Dedifferentiated amniotic fluid mesenchymal stem cell (primary cell): ENCODE measurements around the gene SEZ6.

Source experiments
- DNase-seq: peaks from one replicate; pipeline ENCODE4 v3.0.0-alpha.2; 2016; ENCODE audit errors: extremely low spot score

Gene SEZ6

GRCh38 chr17:28953444-28954118 lies 52.3 kb downstream of the SEZ6 start:
- no peak for DNase-seq

DNA sequence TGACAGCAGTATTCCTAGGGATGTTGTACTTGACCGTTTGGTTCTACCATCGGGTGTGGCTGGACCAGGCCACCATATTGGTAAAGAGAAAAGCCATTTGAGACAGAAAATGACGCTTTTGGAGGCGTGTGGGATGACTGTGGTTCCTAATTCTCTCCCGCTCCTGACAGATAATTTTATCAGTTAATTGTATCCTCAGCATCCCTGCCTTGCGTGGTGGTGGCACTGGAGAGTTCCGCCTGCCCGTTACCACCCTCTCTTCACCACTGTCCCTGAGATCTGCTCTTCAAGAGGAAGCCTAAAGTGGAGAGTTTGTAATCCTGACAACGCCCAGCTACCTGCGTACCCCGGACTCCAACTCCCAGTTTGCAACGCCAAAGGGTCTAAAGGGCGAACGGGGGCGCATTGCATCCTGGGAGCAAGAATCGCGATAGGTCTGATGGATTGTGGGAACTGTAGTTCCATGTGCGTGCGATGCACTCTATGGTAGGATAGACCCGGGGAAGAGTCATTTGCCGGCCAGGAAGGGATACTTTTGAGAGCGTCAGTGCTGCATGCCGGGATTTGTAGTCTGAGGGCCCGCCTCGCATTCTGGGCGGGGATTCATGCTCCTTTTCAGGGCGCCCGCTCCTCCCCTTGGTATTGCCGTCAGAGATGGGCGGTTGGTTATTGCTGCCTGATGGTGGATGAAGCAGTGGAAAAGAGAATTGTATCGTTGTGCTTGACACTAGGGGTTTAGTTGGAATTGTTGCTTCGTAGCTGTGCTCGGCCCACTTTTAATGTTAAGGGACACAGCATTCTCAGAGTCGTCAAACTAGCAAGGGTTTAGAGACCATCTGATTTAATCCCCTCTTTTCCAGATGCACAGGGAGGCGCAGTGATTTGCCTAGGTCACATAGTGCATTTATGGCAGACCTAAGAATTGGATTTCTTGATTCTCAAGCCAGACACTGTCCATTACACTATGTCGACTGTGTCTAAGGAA lies 53.5 kb downstream of the SEZ6 start:
- DNase-seq, result peak; percentile 99

DNA sequence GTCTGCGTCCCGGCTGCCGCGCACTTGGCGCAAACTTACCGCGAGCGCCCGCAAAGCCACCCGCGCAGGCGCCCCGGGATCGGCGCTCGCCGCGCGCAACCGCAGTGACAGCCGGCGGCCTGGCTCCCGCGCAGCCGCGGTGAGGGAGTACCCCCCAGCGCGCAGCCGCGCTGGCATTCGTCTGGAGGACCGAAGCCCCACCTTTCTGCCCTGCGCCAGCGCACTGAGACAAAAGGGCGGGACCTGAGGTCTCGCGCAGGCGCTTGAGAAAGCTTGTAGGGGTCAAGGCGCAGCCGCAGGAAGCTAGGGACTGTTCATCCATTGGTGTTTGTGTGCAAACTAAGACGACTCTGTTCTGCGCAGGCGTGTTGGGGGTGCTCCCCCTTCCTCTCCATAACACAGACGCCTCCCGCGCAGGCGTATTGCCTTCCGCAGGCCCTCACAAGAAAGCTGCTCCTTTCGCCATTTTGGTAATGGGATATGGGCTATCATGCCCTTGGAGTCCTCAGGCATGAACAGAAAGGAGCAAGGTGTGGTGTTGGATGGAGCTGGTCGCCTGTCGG lies 54.3 kb downstream of the SEZ6 start, which contains the start of gene PHF12:
PHF12 (minus strand) TSS at position 91 of the 563 bp plus-strand sequence. CDS start 558 bp downstream, outside the sequence.
- DNase-seq, result peak; percentile 100

- no peak for DNase-seq
Measured at GRCh38 chr17:28950752-28951427, 54.9 kb downstream of the SEZ6 start.

GRCh38 chr17:28950017-28950751 lies 55.6 kb downstream of the SEZ6 start:
- no peak for DNase-seq

GRCh38 chr17:28949185-28950016 lies 56.4 kb downstream of the SEZ6 start:
- peak; percentile 43 for DNase-seq

DNA sequence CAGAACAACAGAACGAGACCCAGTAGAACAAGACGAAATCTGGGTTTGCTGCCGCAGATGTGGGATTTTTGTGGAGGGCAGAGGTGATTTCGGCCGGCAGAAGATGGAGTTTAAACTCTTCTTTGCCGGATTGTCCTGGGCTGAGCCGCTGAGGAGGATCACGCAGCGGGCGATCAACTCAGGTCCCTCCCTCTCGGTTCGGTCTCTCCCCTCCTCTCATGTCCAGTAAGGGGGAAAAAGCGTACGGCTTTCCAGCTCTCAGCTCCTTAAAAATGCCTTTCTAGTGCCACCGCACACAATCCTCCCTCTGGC lies 57.0 kb downstream of the SEZ6 start:
- no peak for DNase-seq

GRCh38 chr17:28948342-28948741 lies 57.5 kb downstream of the SEZ6 start:
- no peak for DNase-seq

GRCh38 chr17:28947639-28948038 lies 58.2 kb downstream of the SEZ6 start:
- no peak for DNase-seq

- peak; percentile 29 for DNase-seq
Measured at GRCh38 chr17:28946239-28946638, 59.6 kb downstream of the SEZ6 start.

DNA sequence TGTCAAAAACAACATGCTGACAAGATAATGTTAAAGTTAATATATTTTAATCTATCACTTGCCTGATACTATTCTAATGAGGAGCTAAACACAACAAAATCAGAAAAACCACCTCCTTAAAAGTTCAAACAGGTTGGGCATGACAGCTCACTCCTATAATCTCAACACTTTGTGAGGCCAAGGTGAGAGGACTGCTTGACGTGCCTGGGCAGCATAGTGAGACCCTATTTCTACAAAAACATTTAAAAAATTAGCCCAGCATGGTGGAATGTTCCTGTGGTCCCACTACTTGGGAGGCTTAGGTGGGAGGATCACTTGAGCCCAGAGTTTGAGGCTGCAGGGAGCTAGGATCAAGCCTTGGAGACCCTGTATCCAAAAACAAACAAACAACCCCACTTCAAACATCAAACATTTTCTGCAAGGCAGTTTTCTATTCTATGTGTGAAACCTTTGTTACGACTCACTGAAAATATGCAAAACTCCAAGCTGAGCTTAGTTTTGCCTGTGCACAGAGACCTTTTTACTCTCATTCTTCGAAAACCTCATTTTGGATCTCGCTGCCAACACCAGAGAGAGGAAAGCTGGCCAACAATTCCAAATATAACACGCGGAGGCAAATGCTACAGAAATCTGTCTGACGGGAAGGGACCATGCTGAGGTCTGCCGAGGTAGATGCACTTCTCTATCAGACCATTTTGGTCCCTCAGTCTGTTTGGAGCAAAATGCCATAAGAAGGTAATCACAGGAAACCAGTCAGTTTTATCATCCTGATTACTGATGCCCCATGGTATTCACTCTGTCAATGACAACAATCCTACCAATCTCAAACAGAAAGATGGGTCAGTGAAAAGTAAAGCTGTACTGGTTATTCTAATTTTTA lies 60.7 kb downstream of the SEZ6 start:
- no peak for DNase-seq

- DNase-seq, result no peak
Measured at GRCh38 chr17:28944343-28944742, 61.5 kb downstream of the SEZ6 start.

DNA sequence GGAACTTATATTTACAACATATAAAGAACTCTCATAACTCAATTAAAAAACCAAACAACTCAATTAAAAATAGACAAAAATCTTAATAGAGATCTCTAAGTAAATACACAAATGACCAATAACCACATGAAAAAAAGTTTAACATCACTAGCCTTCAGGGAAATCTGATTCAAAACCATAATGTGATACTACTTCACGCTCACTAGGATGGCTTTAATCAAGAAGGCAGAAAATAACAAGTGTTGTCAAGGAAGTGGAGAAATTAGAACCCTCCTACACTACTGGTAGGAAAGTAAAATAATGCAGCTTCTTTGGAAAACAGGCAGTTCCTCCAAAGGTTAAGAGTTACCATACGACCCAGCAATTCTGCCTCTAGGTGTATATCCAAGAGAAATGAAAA lies 62.9 kb downstream of the SEZ6 start:
- no peak for DNase-seq

DNA sequence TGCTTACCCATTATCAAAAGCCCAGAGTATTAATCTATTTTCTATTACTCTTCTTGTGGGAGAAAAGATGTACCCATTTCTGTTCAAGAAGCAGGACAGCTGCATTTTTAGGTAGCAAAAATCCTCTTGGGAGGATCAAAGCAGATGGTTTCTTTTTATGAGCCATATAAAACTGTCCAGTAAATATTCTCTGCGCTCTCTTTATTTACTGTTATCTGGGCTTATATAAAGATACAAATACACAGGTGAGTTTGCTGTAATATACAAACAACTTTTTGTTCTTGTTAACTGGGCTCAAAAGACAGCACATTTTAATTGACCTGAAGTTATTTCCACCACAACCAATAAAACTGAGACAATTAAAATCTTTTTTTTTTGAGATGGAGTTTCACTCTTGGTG lies 64.6 kb downstream of the SEZ6 start:
- DNase-seq, result no peak

- DNase-seq, result no peak
Measured at GRCh38 chr17:28940675-28941074, 65.2 kb downstream of the SEZ6 start.

GRCh38 chr17:28940142-28940541 lies 65.7 kb downstream of the SEZ6 start:
- no peak for DNase-seq

DNA sequence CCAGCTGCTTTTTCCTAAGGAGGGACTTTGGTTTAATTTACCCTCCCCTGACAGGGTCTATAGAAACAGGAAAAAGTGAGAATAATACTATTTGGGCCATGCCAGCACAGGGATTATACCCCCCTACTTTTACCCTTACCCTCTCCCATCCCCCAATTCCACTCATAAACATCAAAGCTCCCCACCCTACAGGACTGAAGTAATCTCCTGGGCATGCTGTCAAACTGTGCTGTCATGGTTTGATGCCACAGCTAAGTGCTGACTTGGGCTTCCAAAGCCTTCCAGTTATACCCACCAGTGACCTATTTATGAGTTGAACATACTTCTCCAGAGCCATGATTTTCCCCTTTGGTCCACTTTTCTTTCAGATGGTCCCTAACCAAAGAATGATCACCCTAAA lies 67.3 kb downstream of the SEZ6 start:
- no peak for DNase-seq

DNA sequence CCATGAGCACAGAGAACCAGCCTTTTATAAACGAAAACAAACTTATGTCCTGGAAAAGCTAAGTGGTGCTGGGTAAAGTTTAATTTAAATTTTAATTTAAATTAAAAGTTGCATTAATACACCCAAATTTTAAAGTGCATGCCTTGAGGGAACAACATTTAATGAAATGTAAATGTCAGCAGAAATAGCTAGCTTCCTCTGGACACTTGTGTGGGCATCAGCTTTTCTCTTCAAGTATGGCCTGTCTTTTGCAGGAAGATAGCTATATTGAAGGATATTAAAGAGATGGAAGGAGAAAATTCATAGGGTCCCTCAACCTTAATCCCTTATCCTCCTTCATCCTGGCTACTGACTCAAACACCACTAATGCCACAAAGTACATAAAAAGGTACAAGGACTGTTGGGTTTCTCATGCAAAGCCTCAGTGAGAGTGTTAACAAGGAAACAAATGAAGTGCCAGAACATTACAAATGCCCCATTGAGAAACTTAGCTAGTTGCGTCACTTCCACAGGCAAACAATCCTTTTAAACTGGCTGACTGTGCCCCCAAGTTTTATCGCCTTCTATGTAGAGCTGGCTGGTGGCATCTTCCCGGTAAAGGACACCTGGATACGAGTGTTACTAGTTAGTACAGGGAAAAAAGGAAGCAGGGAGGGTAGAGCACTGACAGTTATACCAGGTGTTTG lies 68.6 kb downstream of the SEZ6 start:
- DNase-seq, result no peak
